Measurements from ENCODE around the gene TINCR. TPM values are rescaled to one million over a fixed set of nuclear protein-coding genes. Genes with fewer than 3 reads are reported as not detected.

TINCR gene
- total and polyA plus RNA-seq, 2 experiments from 2014 or later = 1.9 to 2.4 TPM

- Histone ChIP-seq H3K27me3 (no peaks in the 10 kb centered on the region), H3K4me3 (no peak overlapping the region), H3K9me3 (ENCODE audit: low read depth) (no peaks in the 10 kb centered on the region), H3K27ac (no peak overlapping the region), H3K36me3 (peaks cover 41% of the 10 kb centered on the region), H3K4me1 (ENCODE audit: low read depth) (peaks cover 17% of the 10 kb centered on the region)
- TF ChIP-seq, protein P1, sequence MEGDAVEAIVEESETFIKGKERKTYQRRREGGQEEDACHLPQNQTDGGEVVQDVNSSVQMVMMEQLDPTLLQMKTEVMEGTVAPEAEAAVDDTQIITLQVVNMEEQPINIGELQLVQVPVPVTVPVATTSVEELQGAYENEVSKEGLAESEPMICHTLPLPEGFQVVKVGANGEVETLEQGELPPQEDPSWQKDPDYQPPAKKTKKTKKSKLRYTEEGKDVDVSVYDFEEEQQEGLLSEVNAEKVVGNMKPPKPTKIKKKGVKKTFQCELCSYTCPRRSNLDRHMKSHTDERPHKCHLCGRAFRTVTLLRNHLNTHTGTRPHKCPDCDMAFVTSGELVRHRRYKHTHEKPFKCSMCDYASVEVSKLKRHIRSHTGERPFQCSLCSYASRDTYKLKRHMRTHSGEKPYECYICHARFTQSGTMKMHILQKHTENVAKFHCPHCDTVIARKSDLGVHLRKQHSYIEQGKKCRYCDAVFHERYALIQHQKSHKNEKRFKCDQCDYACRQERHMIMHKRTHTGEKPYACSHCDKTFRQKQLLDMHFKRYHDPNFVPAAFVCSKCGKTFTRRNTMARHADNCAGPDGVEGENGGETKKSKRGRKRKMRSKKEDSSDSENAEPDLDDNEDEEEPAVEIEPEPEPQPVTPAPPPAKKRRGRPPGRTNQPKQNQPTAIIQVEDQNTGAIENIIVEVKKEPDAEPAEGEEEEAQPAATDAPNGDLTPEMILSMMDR (IDR thresholded peaks at IDR 0.05; ENCODE audit: low read depth, low read length) = no peak
- DNase-seq (ENCODE audit: low read depth in 1 of 2, low spot score in 1 of 2) = no peak
These were observed 19.9 kb upstream of the TINCR start for GRCh38 chr19:5587661-5588060.

GRCh38 chr19:5587071-5587455 is 19.3 kb upstream of the TINCR start:
- TF ChIP-seq, protein P1 (IDR thresholded peaks at IDR 0.05; ENCODE audit: low read depth, low read length) = no peak
- DNase-seq (ENCODE audit: low read depth in 1 of 2, low spot score in 1 of 2) = no peak
- Histone ChIP-seq H3K36me3 (peaks cover 35% of the 10 kb centered on the region), H3K27ac (peak overlapping the region; percentile 86), H3K4me3 (no peak overlapping the region), H3K4me1 (ENCODE audit: low read depth) (peaks cover 17% of the 10 kb centered on the region), H3K27me3 (no peaks in the 10 kb centered on the region), H3K9me3 (ENCODE audit: low read depth) (no peaks in the 10 kb centered on the region)

- peak overlapping the region; percentile 86 for H3K27ac ChIP-seq
These were observed 18.7 kb upstream of the TINCR start for GRCh38 chr19:5586300-5587070.

GRCh38 chr19:5585461-5586299 is 17.9 kb upstream of the TINCR start:
- Histone ChIP-seq H3K9me3 (ENCODE audit: low read depth) (no peaks in the 10 kb centered on the region), H3K27ac (peak overlapping the region; percentile 86), H3K4me3 (peak overlapping the region; percentile 1), H3K4me1 (ENCODE audit: low read depth) (peaks cover 17% of the 10 kb centered on the region), H3K36me3 (peaks cover 24% of the 10 kb centered on the region), H3K27me3 (no peaks in the 10 kb centered on the region)
- TF ChIP-seq, protein P1 (IDR thresholded peaks at IDR 0.05; ENCODE audit: low read depth, low read length) = no peak
- peak in 1 of 2 donors; percentile 73 for DNase-seq (ENCODE audit: low read depth in 1 of 2, low spot score in 1 of 2)

More at GRCh38 chr19:5586300-5587070, 18.7 kb upstream of the TINCR start:
- TF ChIP-seq, protein P1 (IDR thresholded peaks at IDR 0.05; ENCODE audit: low read depth, low read length) = no peak
- H3K27me3 ChIP-seq = no peaks in the 10 kb centered on the region
- H3K9me3 ChIP-seq (ENCODE audit: low read depth) = no peaks in the 10 kb centered on the region
- peak overlapping the region; percentile 1 for H3K4me3 ChIP-seq
- peaks cover 30% of the 10 kb centered on the region for H3K36me3 ChIP-seq
- no peak for DNase-seq (ENCODE audit: low read depth in 1 of 2, low spot score in 1 of 2)
- peaks cover 17% of the 10 kb centered on the region for H3K4me1 ChIP-seq (ENCODE audit: low read depth)

GRCh38 chr19:5580161-5580571 is 12.4 kb upstream of the TINCR start:
- no peaks in the 10 kb centered on the region for H3K36me3 ChIP-seq
- no peak overlapping the region for H3K27ac ChIP-seq
- H3K9me3 ChIP-seq (ENCODE audit: low read depth) = no peaks in the 10 kb centered on the region
- no peaks in the 10 kb centered on the region for H3K27me3 ChIP-seq
- H3K4me1 ChIP-seq (ENCODE audit: low read depth) = peaks cover 1% of the 10 kb centered on the region
- TF ChIP-seq, protein P1 (IDR thresholded peaks at IDR 0.05; ENCODE audit: low read depth, low read length) = no peak
- no peak for DNase-seq (ENCODE audit: low read depth in 1 of 2, low spot score in 1 of 2)
- no peak overlapping the region for H3K4me3 ChIP-seq
